Umbilical cord (tissue), 2 donors: Measurements from ENCODE around the gene TIMM10. TPM values are rescaled to one million over a fixed set of nuclear protein-coding genes. Genes with fewer than 3 reads are reported as not detected.

ENCODE experiments used
- DNase-seq: peaks from one replicate; pipeline ENCODE4 v3.0.0-alpha.2; 2015; ENCODE audit warnings: low spot score
- total RNA-seq: library from RNA; depleted of rRNA; stranded (reverse); fragments of >200 nt; gene quantifications from one replicate; pipeline ENCODE4 v1.2.3, GENCODE V29; 2014; ENCODE audit warnings: low replicate concordance; ENCODE audit not compliant: insufficient read depth

TIMM10 gene
- total RNA-seq, 1 donor from 2014 or later = 7.0 TPM

GRCh38 chr11:57484141-57484710 lies 46.3 kb downstream of the TIMM10 start:
- no peak for DNase-seq

- DNase-seq = no peak
Measured at GRCh38 chr11:57483562-57483918, 47.0 kb downstream of the TIMM10 start.

- no peak for DNase-seq
Measured at GRCh38 chr11:57482782-57483561, 47.6 kb downstream of the TIMM10 start.

- no peak for DNase-seq
Measured at GRCh38 chr11:57481915-57482781, 48.4 kb downstream of the TIMM10 start.

GRCh38 chr11:57481315-57481714 lies 49.2 kb downstream of the TIMM10 start:
- no peak for DNase-seq

GRCh38 chr11:57480409-57481137 lies 50.0 kb downstream of the TIMM10 start:
- no peak for DNase-seq

GRCh38 chr11:57479911-57480310 lies 50.6 kb downstream of the TIMM10 start:
- DNase-seq = no peak

GRCh38 chr11:57479021-57479663 lies 51.4 kb downstream of the TIMM10 start:
- DNase-seq = no peak

Other genes starting within 250 kb of the TIMM10 start
- 86.4 TPM for gene TNKS1BP1, start 205.8 kb downstream of the TIMM10 start, total RNA-seq
- 54.7 TPM for gene SSRP1, start 194.9 kb downstream of the TIMM10 start, total RNA-seq
- gene P2RX3, start 192.4 kb downstream of the TIMM10 start, total RNA-seq = not detected
- gene PRG3, start 149.6 kb downstream of the TIMM10 start, total RNA-seq = 5.5 TPM
- gene PRG2, start 140.1 kb downstream of the TIMM10 start, total RNA-seq = 3.1 TPM
- 57.5 TPM for gene SLC43A3, start 103.6 kb downstream of the TIMM10 start, total RNA-seq
- gene RTN4RL2, start 70.2 kb downstream of the TIMM10 start, total RNA-seq = not detected
- gene SLC43A1, start 15.1 kb downstream of the TIMM10 start, total RNA-seq = 12.5 TPM
- not detected for gene SMTNL1, start 6.8 kb upstream of the TIMM10 start, total RNA-seq
- 26.5 TPM for gene UBE2L6, start 36.9 kb upstream of the TIMM10 start, total RNA-seq
- gene SERPING1, start 66.9 kb upstream of the TIMM10 start, total RNA-seq = 31.8 TPM
- 3.4 TPM for gene YPEL4, start 119.2 kb upstream of the TIMM10 start, total RNA-seq
- gene CLP1, start 127.0 kb upstream of the TIMM10 start, total RNA-seq = 22.6 TPM
- gene ZDHHC5, start 137.4 kb upstream of the TIMM10 start, total RNA-seq = 20.5 TPM
- gene MED19, start 181.5 kb upstream of the TIMM10 start, total RNA-seq = 13.5 TPM
- gene TMX2, start 181.8 kb upstream of the TIMM10 start, total RNA-seq = 32.7 TPM
- gene SELENOH, start 210.7 kb upstream of the TIMM10 start, total RNA-seq = 78.7 TPM
- 3.1 TPM for gene BTBD18, start 221.1 kb upstream of the TIMM10 start, total RNA-seq
- 180 TPM for gene CTNND1, start 231.0 kb upstream of the TIMM10 start, total RNA-seq